Measurements from ENCODE around the gene C2CD4D. TPM values are rescaled to one million over a fixed set of nuclear protein-coding genes. Genes with fewer than 3 reads are reported as not detected.
"Not testable (repeated sequence)": the region's sequence is repeated elsewhere in the genome, so short reads cannot be mapped to it uniquely, and the experiment has no call there.

The C2CD4D gene
- total RNA-seq, 8 experiments from 2014 or later, result 0.21 to 0.61 (median 0.23) TPM; not detected in 4

- ATAC-seq (replicated peaks in 6 of 8), result no peak
- in situ Hi-C loops (cut with MboI; ENCODE audit: low pct_unique_long_range_greater_than_20kb in 2 of 9, low sequenced_read_pairs in 9 of 9, unreplicated experiment in 9 of 9), result no loop called here
- 38 to 96% (median 78%) methylated on average over 2 to 5 of the region's 5 CpGs for WGBS, 10 experiments
- no peaks in the 10 kb centered on the region for H3K4me1 ChIP-seq (replicated peaks in 1 of 2)
- no peak overlapping the region for H3K4me3 ChIP-seq
- H3K27ac ChIP-seq, result no peak overlapping the region
Measured at GRCh38 chr1:151871284-151872030, 31.8 kb upstream of the C2CD4D start.

GRCh38 chr1:151868486-151868885 is 28.9 kb upstream of the C2CD4D start:
- no peak for ATAC-seq (replicated peaks in 6 of 8)
- no peak overlapping the region for H3K27ac ChIP-seq
- in situ Hi-C loops (cut with MboI; ENCODE audit: low pct_unique_long_range_greater_than_20kb in 2 of 9, low sequenced_read_pairs in 9 of 9, unreplicated experiment in 9 of 9), result no loop called here
- no peak overlapping the region for H3K4me3 ChIP-seq
- 43 to 100% (median 77%) methylated on average over 2 to 3 of the region's 3 CpGs; no CpG with 5 or more reads in 1 of the 10 experiments for WGBS, 10 experiments
- no peaks in the 10 kb centered on the region for H3K4me1 ChIP-seq (replicated peaks in 1 of 2)

- WGBS, 10 experiments, result 32 to 95% (median 73%) methylated on average over 3 to 7 of the region's 7 CpGs; no CpG with 5 or more reads in 2 of the 10 experiments
- H3K4me3 ChIP-seq, result no peak overlapping the region
- H3K4me1 ChIP-seq (replicated peaks in 1 of 2), result no peaks in the 10 kb centered on the region
- in situ Hi-C loops (cut with MboI; ENCODE audit: low pct_unique_long_range_greater_than_20kb in 2 of 9, low sequenced_read_pairs in 9 of 9, unreplicated experiment in 9 of 9), result no loop called here
- no peak overlapping the region for H3K27ac ChIP-seq
- ATAC-seq (replicated peaks in 6 of 8), result peak in 2 of 8 experiments; percentile 76 to 82
Measured at GRCh38 chr1:151867765-151868411, 28.3 kb upstream of the C2CD4D start.

GRCh38 chr1:151867321-151867720 is 27.7 kb upstream of the C2CD4D start:
- in situ Hi-C loops (cut with MboI; ENCODE audit: low pct_unique_long_range_greater_than_20kb in 2 of 9, low sequenced_read_pairs in 9 of 9, unreplicated experiment in 9 of 9), result no loop called here

GRCh38 chr1:151864411-151864810 is 24.8 kb upstream of the C2CD4D start:
- WGBS, 10 experiments, result 0 to 44% (median 21%) methylated on average over 1 to 2 of the region's 2 CpGs; no CpG with 5 or more reads in 6 of the 10 experiments
- no peak for ATAC-seq (replicated peaks in 6 of 8)
- Histone ChIP-seq H3K4me1 (replicated peaks in 1 of 2) (no peaks in the 10 kb centered on the region), H3K4me3 (no peak overlapping the region), H3K27ac (no peak overlapping the region)
- in situ Hi-C loops (cut with MboI; ENCODE audit: low pct_unique_long_range_greater_than_20kb in 2 of 9, low sequenced_read_pairs in 9 of 9, unreplicated experiment in 9 of 9), result no loop called here

More at GRCh38 chr1:151867321-151867720, 27.7 kb upstream of the C2CD4D start:
- Histone ChIP-seq H3K27ac (no peak overlapping the region), H3K4me3 (no peak overlapping the region), H3K4me1 (replicated peaks in 1 of 2) (no peaks in the 10 kb centered on the region)
- ATAC-seq (replicated peaks in 6 of 8), result no peak
- 29 to 100% (median 57%) methylated on average over 1 to 2 of the region's 2 CpGs; no CpG with 5 or more reads in 4 of the 10 experiments for WGBS, 10 experiments

- no peak for ATAC-seq (replicated peaks in 6 of 8)
- in situ Hi-C loops (cut with MboI; ENCODE audit: low pct_unique_long_range_greater_than_20kb in 2 of 9, low sequenced_read_pairs in 9 of 9, unreplicated experiment in 9 of 9), result no loop called here
- Histone ChIP-seq H3K4me3 (no peak overlapping the region), H3K4me1 (replicated peaks in 1 of 2) (no peaks in the 10 kb centered on the region), H3K27ac (no peak overlapping the region)
Measured at GRCh38 chr1:151862604-151863003, 23.0 kb upstream of the C2CD4D start.

GRCh38 chr1:151860504-151861187 is 21.0 kb upstream of the C2CD4D start:
- Histone ChIP-seq H3K27ac (no peak overlapping the region), H3K4me3 (no peak overlapping the region), H3K4me1 (replicated peaks in 1 of 2) (no peaks in the 10 kb centered on the region)
- in situ Hi-C loops (cut with MboI; ENCODE audit: low pct_unique_long_range_greater_than_20kb in 2 of 9, low sequenced_read_pairs in 9 of 9, unreplicated experiment in 9 of 9), result no loop called here
- WGBS, 10 experiments, result 20 to 80% (median 48%) methylated on average over 1 to 6 of the region's 7 CpGs; no CpG with 5 or more reads in 3 of the 10 experiments
- ATAC-seq (replicated peaks in 6 of 8), result no peak

GRCh38 chr1:151859891-151860293 is 20.3 kb upstream of the C2CD4D start:
- ATAC-seq (replicated peaks in 6 of 8), result no peak
- no peak overlapping the region for H3K27ac ChIP-seq
- 69 to 100% (median 73%) methylated on average over 1 to 5 of the region's 6 CpGs; no CpG with 5 or more reads in 5 of the 10 experiments for WGBS, 10 experiments
- in situ Hi-C loops (cut with MboI; ENCODE audit: low pct_unique_long_range_greater_than_20kb in 2 of 9, low sequenced_read_pairs in 9 of 9, unreplicated experiment in 9 of 9), result no loop called here
- no peaks in the 10 kb centered on the region for H3K4me1 ChIP-seq (replicated peaks in 1 of 2)
- H3K4me3 ChIP-seq, result no peak overlapping the region

- in situ Hi-C loops (cut with MboI; ENCODE audit: low pct_unique_long_range_greater_than_20kb in 2 of 9, low sequenced_read_pairs in 9 of 9, unreplicated experiment in 9 of 9), result no loop called here
- Histone ChIP-seq H3K4me1 (replicated peaks in 1 of 2) (no peaks in the 10 kb centered on the region), H3K27ac (no peak overlapping the region), H3K4me3 (no peak overlapping the region)
- no peak for ATAC-seq (replicated peaks in 6 of 8)
- 65 to 94% (median 80%) methylated on average over 1 to 5 of the region's 6 CpGs; no CpG with 5 or more reads in 2 of the 10 experiments for WGBS, 10 experiments
Measured at GRCh38 chr1:151858886-151859665, 19.5 kb upstream of the C2CD4D start.

- Histone ChIP-seq H3K27ac (no peak overlapping the region), H3K4me3 (no peak overlapping the region), H3K4me1 (replicated peaks in 1 of 2) (no peaks in the 10 kb centered on the region)
- in situ Hi-C loops (cut with MboI; ENCODE audit: low pct_unique_long_range_greater_than_20kb in 2 of 9, low sequenced_read_pairs in 9 of 9, unreplicated experiment in 9 of 9), result no loop called here
- 41 to 100% (median 57%) methylated on average over 1 to 3 of the region's 3 CpGs; no CpG with 5 or more reads in 3 of the 10 experiments for WGBS, 10 experiments
- peak in 3 of 8 experiments; percentile 35 to 64 (median 45) for ATAC-seq (replicated peaks in 6 of 8)
Measured at GRCh38 chr1:151858030-151858746, 18.6 kb upstream of the C2CD4D start.

GRCh38 chr1:151855933-151856332 is 16.3 kb upstream of the C2CD4D start:
- in situ Hi-C loops (cut with MboI; ENCODE audit: low pct_unique_long_range_greater_than_20kb in 2 of 9, low sequenced_read_pairs in 9 of 9, unreplicated experiment in 9 of 9), result no loop called here
- Histone ChIP-seq H3K4me3 (no peak overlapping the region), H3K27ac (no peak overlapping the region), H3K4me1 (replicated peaks in 1 of 2) (no peaks in the 10 kb centered on the region)
- WGBS, 10 experiments, result 8 to 62% (median 54%) methylated on average over 1 to 4 of the region's 4 CpGs
- no peak for ATAC-seq (replicated peaks in 6 of 8)

- H3K4me3 ChIP-seq; H3K27ac ChIP-seq; in situ Hi-C loops (cut with MboI; ENCODE audit: low pct_unique_long_range_greater_than_20kb in 2 of 9, low sequenced_read_pairs in 9 of 9, unreplicated experiment in 9 of 9); H3K4me1 ChIP-seq (replicated peaks in 1 of 2); ATAC-seq (replicated peaks in 6 of 8): not testable (repeated sequence)
- 0 to 94% (median 86%) methylated on average over 2 to 8 of the region's 8 CpGs for WGBS, 10 experiments
Measured at GRCh38 chr1:151855516-151855915, 15.9 kb upstream of the C2CD4D start.

Measured in motor neuron (in vitro differentiated cells).